T1000 (cell line): ENCODE measurements around the gene KCNMB1.

Source experiments
- DNase-seq: peaks from one replicate; lab custom pipeline; 2025; ENCODE audit warnings: mixed read lengths; lab: John Stamatoyannopoulos, UW

Gene KCNMB1

GRCh38 chr5:170414786-170415185, 25.6 kb upstream of the KCNMB1 start:
- DNase-seq: no peak

DNA sequence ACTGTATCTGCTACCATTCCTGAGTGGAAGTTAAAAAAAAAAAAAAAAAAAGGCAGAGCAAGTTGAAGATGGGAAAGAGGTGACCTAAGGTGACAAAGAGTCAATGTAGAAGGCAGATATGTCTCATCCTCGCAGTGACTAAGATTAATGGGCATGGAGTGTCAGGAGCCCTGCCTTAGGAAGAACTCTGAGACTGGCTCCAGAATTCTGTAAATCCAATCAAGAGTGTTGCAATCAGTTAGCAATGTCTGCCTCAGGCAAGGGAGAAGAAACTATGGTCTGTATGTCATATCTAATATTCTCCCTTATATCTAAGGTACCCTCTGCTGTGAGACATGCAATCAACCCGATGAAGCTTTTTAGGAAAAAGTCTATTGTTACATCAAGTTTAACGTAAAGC, 24.7 kb upstream of the KCNMB1 start:
- DNase-seq: no peak

DNA sequence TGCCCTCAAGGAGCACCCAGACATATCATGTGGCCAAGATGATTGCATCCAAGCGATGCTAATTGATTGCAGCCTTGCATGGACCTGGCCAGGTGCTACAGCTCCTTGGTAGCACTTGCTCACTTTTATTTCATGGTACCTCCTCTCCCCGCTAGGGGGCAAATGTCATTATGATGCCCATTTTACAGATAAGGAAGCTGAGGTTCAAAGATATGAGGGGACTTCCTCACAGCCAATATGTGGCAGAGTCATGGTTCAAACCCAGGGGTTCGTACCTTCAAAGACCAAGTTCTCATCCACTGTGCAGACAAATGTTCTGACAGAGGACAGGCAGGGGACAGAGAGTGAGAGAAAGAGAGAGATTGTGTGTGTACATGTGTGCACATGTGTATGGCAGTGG, 21.9 kb upstream of the KCNMB1 start:
- no peak for DNase-seq

GRCh38 chr5:170410401-170410800, 21.2 kb upstream of the KCNMB1 start:
- DNase-seq: no peak

DNA sequence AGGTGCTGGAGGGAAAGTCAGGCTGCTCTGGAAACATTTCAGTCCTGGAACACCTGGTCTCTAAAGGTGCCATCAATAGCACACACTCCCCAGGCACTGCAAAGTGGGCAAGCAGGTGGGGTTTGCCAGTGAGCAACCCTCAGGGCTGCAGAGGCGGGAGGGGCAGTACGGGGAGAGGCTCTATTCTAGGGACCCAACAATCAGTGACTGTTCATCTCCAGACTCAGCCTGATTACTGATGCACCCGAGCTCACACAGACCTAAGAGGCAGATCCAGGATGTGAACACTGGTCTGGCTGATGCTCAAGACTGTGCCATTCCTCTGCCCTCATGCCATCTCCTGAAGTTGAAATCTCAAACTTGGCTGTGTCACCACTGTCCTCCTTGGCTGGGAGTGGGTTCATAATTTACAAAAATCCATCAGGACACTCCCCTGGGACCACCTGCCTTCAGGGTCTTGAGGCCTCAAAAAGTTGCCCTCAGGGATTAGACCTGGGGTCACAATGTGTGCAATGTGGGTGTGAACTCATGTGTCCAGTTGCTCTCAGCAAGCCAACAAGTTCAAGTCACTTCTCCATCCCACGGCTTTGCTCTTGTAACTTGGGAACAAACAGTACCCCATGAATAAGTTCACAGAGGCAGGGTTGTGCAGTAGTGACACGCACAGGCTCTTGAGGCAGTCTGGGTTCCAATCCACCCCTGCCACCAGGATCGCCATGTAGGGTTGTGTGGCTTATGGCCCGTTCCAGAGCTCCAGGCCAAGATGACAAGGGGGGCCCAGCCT, 19.9 kb upstream of the KCNMB1 start:
- DNase-seq: no peak

- no peak for DNase-seq
These were observed 19.1 kb upstream of the KCNMB1 start for GRCh38 chr5:170408226-170408625.

DNA sequence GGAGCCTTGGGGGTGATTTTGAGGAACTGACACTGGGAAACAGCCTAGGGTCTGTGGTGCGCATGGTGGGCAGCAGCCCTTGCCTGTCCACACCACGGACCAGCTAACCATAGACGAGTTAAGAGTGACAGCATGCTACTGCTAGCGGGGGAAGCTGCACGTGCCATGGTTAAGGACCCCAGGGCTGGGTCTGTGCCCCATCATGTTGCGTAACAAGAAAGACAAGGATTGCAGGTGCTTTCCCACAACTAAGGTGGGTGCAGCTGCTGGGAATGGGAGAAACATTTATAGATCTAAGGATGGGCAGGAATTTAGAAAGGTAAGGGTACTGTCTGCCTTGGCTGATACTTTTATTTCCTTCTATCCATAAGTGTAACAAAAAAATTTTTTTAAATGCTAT, 17.9 kb upstream of the KCNMB1 start:
- no peak for DNase-seq

DNA sequence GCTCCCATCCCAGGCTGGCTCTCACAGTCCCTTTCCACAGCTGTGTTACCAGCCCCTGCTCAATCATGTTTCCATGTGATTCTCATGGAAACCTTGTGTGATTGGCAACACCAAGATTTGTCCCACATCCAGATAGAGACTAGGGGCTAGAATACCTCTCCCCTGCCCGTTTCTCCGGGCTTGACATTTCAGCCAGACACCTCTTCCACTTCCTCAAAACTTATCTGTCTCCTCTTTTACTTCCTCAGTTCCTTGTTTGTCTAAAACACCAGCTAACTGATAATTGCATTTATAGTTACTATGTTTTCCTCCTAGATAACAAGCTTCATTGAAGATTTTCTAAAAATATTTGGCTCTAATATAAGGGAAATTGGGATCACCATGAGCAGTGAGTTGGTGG, 16.6 kb upstream of the KCNMB1 start:
- DNase-seq: no peak

- no peak for DNase-seq
These were observed 15.2 kb upstream of the KCNMB1 start for GRCh38 chr5:170404398-170404797.

GRCh38 chr5:170403675-170404074, 14.5 kb upstream of the KCNMB1 start:
- DNase-seq: no peak

DNA sequence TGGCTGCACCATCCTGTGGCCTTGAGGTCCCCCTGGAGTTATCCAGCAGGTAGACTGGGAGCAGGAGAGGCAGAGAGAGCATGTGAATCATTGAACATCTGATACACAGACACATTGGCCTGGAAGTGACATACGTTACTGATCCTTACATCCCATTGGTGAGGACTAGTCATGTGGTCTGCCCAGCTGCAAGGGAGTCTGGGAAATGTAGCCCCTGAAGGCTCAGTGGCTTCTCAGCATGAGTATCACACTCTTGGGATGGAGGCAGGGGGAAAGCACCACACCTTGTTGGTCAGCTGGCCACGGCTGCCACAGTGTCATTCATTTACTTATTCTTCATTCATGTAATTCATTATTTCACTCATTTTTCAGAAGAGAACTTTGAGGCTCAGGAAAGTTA, 13.3 kb upstream of the KCNMB1 start:
- no peak for DNase-seq

- DNase-seq: no peak
These were observed 7.9 kb upstream of the KCNMB1 start for GRCh38 chr5:170397059-170397458.

GRCh38 chr5:170393958-170394357, 4.8 kb upstream of the KCNMB1 start:
- no peak for DNase-seq

DNA sequence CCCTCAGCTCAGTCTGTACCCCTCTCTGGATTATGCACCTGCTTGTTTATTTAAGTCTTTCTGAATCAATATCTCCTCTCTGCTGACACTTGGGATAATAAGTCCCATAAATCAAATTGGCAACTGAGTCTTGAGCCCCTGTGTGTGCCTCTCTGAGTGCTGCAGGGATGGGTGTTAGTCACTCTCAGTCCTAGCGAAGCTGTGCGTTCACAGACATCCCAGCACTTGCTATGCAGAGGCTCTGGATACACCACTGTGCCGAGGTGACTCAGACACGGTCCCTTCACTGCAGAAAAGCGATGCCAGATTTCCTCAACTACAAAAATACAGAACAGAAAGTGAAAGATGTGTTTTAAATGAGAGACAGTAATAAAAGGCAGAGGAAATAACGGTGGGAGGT, 4.1 kb upstream of the KCNMB1 start:
- DNase-seq: no peak

- no peak for DNase-seq
These were observed 1.3 kb upstream of the KCNMB1 start for GRCh38 chr5:170390472-170390871.

- DNase-seq: no peak
These were observed 354 bp upstream of the KCNMB1 start for GRCh38 chr5:170389550-170389892.

GRCh38 chr5:170387775-170388639, 1.2 kb downstream of the KCNMB1 start:
- DNase-seq: no peak

DNA sequence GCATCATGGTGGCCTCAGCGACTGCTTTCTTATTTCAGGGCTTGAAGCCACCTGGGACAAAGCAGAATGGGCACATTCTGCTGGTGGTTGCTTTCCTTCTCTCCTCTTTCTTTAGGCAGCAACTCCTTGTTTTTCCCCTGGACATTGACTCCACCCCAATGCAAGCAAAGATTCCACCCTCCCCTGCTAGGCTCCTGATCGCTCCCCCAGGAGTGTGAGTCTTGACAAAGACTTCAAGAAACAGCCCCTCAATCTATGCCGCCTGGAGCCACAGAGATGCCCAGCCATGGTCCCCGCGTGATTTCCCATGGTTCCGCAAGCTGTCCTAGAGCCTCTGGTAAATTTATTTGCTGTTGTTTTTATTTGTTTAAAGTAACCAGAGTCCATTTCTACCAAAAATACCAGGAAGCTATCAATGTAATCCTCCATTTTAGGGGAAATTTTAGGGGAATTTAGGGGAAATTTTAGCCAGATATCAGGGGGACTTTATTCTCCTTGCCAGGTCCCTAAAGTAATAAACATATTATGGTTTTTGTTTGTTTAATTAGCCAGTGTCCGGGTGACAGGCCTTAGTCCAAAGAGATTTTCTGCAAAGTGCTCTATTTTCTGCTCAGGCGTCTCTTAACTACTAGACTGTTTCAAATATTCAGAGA, 2.3 kb downstream of the KCNMB1 start:
- no peak for DNase-seq

DNA sequence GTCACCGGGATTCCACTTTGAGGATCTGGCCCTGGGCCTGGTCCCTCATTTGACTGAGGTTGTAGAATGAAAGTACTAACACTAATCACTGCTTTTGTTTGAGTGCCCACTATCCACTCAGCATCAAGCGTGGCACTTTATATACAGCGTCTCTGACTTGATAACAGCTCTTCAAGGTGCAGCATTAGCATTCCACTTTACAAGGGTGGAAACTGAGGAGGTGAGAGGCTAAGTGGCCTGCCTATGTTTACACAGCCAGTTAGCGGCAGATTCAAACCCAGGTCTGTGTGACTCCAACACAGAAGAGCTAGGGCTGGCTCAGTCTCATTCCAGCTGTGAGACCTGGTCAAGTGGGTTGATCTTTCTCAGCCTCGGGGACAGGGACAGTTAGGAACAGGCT, 5.9 kb downstream of the KCNMB1 start:
- no peak for DNase-seq

DNA sequence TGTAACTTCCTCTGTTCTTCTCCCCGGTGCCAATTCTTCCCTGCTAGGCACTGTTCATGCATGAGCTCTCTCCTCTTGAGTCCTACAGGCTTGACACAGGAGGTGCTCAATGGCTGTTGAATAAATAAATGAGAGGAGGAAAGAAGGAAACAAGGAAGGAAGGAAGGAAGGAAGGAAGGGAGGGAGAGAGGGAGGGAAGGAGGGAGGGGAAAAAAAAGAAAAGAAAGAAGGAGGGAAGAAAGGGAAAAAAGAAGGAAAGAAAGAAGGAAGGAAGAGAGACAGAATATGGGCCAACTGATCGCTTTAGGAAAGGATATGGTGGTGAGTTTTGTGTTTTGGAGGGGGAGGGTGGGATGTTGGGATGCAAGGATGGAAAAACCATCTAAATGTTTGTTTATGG, 6.4 kb downstream of the KCNMB1 start:
- DNase-seq: no peak

DNA sequence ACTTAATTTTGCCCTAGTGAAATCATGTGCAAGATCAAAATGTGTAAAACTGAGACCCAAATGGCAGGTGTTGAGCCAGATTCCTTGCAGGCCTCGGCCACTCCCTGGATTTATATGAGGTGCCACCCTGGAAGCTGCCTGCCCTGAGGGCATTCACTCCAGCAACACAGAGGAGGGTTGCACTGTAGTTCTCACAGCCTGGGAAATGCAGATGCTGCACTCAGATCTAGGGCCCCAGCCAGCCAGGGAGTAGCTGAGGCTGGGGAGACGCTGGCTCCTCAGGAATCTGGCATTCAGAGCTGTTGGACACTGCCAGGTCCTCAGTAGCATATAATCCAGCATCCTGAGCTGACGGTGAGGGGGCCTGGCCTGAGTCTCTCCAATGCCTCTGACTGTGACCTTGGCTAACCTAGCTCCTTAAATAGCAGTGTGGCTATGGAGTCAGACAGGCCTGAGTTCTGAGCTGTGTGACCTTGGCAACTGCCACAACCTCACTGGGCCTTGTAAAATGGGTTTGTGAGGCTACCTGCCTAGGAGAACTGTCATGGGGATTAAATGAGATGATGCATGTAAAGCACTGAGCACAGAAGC, 8.7 kb downstream of the KCNMB1 start:
- no peak for DNase-seq

DNA sequence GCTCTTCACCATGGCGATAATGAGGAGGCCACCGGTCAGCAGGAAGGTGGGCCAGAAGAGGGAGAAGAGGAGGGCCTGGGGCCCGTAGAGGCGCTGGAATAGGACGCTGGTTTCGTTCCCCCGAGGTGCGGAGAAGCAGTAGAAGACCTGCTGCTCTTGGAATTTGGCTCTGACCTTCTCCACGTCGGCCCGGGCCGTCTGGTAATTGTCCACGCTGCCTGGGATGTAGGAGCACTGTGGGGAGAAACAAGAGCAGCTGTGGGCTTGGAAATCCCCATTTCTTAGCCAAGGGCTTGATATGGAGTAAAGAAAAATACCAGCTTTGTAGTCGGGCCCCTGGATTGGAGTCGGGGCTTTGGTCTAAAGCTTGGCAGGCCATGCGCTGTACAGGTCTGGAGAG, 10.4 kb downstream of the KCNMB1 start:
- no peak for DNase-seq

- no peak for DNase-seq
These were observed 12.1 kb downstream of the KCNMB1 start for GRCh38 chr5:170377027-170377426.
